Lower leg skin (tissue), 3 donors: ENCODE results near the gene DNPEP.

ENCODE experiments used
- POLR2A ChIP-seq, 2 donors: fragments of 450-650 bp; IDR thresholded peaks; one replicate each; pipeline ENCODE4 v1.6.1; 2016 to 2017; ENCODE audit warnings: antibody characterized with exemption in 2 of 2, mild to moderate bottlenecking in 1 of 2, moderate library complexity in 1 of 2
- TF ChIP-seq, protein P1 (sequence below), 3 donors: fragments of 450-650 bp; IDR thresholded peaks; one replicate each; pipeline ENCODE4 v1.5.1; 2016; ENCODE audit warnings: antibody characterized with exemption in 3 of 3, mild to moderate bottlenecking in 3 of 3, moderate library complexity in 2 of 3

DNA sequence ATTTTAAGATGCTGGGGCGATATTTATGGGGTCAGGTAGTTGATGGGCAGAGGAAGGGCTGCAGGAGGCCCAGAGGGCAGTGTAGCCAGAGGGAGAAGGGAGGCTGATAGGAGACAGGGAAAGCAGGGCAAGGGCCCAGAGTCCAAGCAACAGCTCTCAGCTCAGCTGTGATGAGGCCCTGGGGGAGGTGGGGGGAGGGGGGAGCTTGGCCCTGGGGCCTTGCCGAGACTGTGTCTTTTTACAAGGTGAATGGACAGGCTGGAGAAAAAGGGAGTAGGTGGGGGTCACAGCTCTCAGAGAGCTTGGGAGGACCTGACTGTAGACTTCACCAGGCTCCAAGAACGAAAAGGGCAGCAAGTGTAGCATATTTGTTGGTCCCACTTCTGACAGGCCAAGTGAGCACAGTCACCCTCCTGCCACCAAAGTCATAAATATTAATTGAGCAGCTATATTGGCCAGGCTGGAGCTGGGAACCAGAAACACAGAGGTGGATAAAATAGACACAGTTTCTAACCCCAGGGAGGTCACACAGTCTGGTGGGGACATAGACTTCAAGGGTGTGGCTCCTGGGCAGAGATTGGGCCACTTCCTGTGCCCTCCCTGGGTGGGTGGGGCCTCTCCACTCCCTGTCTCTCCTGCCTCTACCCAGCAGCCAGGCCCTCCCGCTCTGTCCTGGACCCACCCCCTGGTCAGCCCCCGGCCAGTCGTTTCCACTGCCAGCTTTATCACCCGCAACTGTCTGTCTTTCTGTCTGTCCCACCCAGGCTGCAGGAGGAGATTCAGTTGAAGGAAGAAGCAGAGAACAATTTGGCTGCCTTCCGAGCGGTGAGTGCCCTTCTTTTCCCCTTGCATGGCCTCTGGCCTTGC lies 31.9 kb upstream of the DNPEP start:
- TF ChIP-seq, protein P1, sequence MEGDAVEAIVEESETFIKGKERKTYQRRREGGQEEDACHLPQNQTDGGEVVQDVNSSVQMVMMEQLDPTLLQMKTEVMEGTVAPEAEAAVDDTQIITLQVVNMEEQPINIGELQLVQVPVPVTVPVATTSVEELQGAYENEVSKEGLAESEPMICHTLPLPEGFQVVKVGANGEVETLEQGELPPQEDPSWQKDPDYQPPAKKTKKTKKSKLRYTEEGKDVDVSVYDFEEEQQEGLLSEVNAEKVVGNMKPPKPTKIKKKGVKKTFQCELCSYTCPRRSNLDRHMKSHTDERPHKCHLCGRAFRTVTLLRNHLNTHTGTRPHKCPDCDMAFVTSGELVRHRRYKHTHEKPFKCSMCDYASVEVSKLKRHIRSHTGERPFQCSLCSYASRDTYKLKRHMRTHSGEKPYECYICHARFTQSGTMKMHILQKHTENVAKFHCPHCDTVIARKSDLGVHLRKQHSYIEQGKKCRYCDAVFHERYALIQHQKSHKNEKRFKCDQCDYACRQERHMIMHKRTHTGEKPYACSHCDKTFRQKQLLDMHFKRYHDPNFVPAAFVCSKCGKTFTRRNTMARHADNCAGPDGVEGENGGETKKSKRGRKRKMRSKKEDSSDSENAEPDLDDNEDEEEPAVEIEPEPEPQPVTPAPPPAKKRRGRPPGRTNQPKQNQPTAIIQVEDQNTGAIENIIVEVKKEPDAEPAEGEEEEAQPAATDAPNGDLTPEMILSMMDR (IDR thresholded peaks at IDR 0.05): no peak
- TF ChIP-seq POLR2A (IDR thresholded peaks at IDR 0.05): no peak
